GM21390 (cell line): Measurements from ENCODE around the gene UGT1A6.
"Not testable (repeated sequence)": the region's sequence is repeated elsewhere in the genome, so short reads cannot be mapped to it uniquely, and the experiment has no call there.

Experiments used
- ATAC-seq: cut with Tn5 transposase; IDR thresholded peaks from one replicate; pipeline ENCODE4 v1.9.1; 2021; ENCODE audit not compliant: unreplicated experiment

The UGT1A6 gene

GRCh38 chr2:233684640-233685039 lies 8.1 kb upstream of the UGT1A6 start:
- ATAC-seq: no peak

- ATAC-seq: no peak
Measured at GRCh38 chr2:233686928-233687327, 5.8 kb upstream of the UGT1A6 start.

- no peak for ATAC-seq
Measured at GRCh38 chr2:233688341-233688740, 4.3 kb upstream of the UGT1A6 start.

GRCh38 chr2:233689031-233689430 lies 3.7 kb upstream of the UGT1A6 start:
- ATAC-seq: no peak

GRCh38 chr2:233689501-233689900 lies 3.2 kb upstream of the UGT1A6 start:
- ATAC-seq: no peak

GRCh38 chr2:233690444-233690843 lies 2.2 kb upstream of the UGT1A6 start:
- no peak for ATAC-seq

- ATAC-seq: no peak
Measured at GRCh38 chr2:233691443-233692433, 952 bp upstream of the UGT1A6 start.

- no peak for ATAC-seq
Measured at GRCh38 chr2:233693963-233694362, 1.3 kb downstream of the UGT1A6 start.

GRCh38 chr2:233698740-233699139 lies 6.0 kb downstream of the UGT1A6 start:
- no peak for ATAC-seq

- ATAC-seq: no peak
Measured at GRCh38 chr2:233699424-233700027, 6.8 kb downstream of the UGT1A6 start.

GRCh38 chr2:233700028-233700635 lies 7.4 kb downstream of the UGT1A6 start:
- no peak for ATAC-seq

- ATAC-seq: not testable (repeated sequence)
Measured at GRCh38 chr2:233700842-233701241, 8.2 kb downstream of the UGT1A6 start.

- no peak for ATAC-seq
Measured at GRCh38 chr2:233702238-233702637, 9.5 kb downstream of the UGT1A6 start.

- no peak for ATAC-seq
Measured at GRCh38 chr2:233705911-233706506, 13.3 kb downstream of the UGT1A6 start.

- no peak for ATAC-seq
Measured at GRCh38 chr2:233706720-233707119, 14.0 kb downstream of the UGT1A6 start.

- no peak for ATAC-seq
Measured at GRCh38 chr2:233707940-233708644, 15.4 kb downstream of the UGT1A6 start.

GRCh38 chr2:233708942-233709341 lies 16.3 kb downstream of the UGT1A6 start:
- ATAC-seq: no peak

GRCh38 chr2:233711312-233712008 lies 18.8 kb downstream of the UGT1A6 start:
- ATAC-seq: peak; percentile 60

- ATAC-seq: no peak
Measured at GRCh38 chr2:233712611-233713261, 20.0 kb downstream of the UGT1A6 start, which contains the start of gene UGT1A5. UGT1A5 (plus strand) TSS chr2:233712907; CDS start chr2:233712992, 85 bp downstream.

GRCh38 chr2:233713262-233713615 lies 20.5 kb downstream of the UGT1A6 start:
- ATAC-seq: no peak
